ENCODE data around the gene ALG11. TPM values are rescaled to one million over a fixed set of nuclear protein-coding genes. Genes with fewer than 3 reads are reported as not detected.

Gene ALG11
- total and polyA plus RNA-seq, 9 donors: 5.9 to 36.2 (median 26.9) TPM

- Histone ChIP-seq H3K4me3 (no peak overlapping the region), H3K27ac (no peak overlapping the region), H3K27me3 (no peaks in the 10 kb centered on the region), H3K9me3 (peaks cover 0 to 5% of the 10 kb centered on the region in 2 donors), H3K36me3 (no peaks in the 10 kb centered on the region), H3K4me1 (ENCODE audit: insufficient read depth) (no peaks in the 10 kb centered on the region)
- DNase-seq: no peak
- intact Hi-C loops (cut with DNase I): no loop called here
- TF ChIP-seq EP300 (IDR thresholded peaks at IDR 0.05): no peak
- no peak for TF ChIP-seq CTCF (IDR thresholded peaks at IDR 0.05)
- no peak for TF ChIP-seq POLR2A (IDR thresholded peaks at IDR 0.05)
These were observed 55.0 kb downstream of the ALG11 start for GRCh38 chr13:52067237-52067636.

- Histone ChIP-seq H3K4me1 (ENCODE audit: insufficient read depth) (no peaks in the 10 kb centered on the region), H3K36me3 (no peaks in the 10 kb centered on the region), H3K9me3 (peaks cover 0 to 5% of the 10 kb centered on the region in 2 donors), H3K4me3 (no peak overlapping the region), H3K27me3 (no peaks in the 10 kb centered on the region), H3K27ac (no peak overlapping the region)
- WGBS, 3 donors: 71 to 84% (median 78%) methylated on average over 1 of the region's 1 CpG
- DNase-seq: no peak
- TF ChIP-seq CTCF (IDR thresholded peaks at IDR 0.05) (no peak), EP300 (IDR thresholded peaks at IDR 0.05) (no peak), POLR2A (IDR thresholded peaks at IDR 0.05) (no peak)
- intact Hi-C loops (cut with DNase I): no loop called here
These were observed 58.8 kb downstream of the ALG11 start for GRCh38 chr13:52070929-52071523.

Other genes starting within 250 kb of the ALG11 start
- 10 to 100 TPM in 6 of 7 donors, 1 to 10 TPM in 1; 9.7 to 19.7 (median 16.2) TPM for gene DHRS12, start 208.2 kb upstream of the ALG11 start, total RNA-seq
- gene DHRS12, start 208.2 kb upstream of the ALG11 start, polyA plus RNA-seq: 10 to 100 TPM; 24.9 to 29.1 TPM
- gene TMEM272, start 167.2 kb upstream of the ALG11 start, total RNA-seq: under 1 TPM in 6 of 7 donors, not detected in 1; 0.05 to 0.28 (median 0.12) TPM
- under 1 TPM in 1 of 2 donors, not detected in 1; 0.07 TPM for gene TMEM272, start 167.2 kb upstream of the ALG11 start, polyA plus RNA-seq
- gene CCDC70, start 150.4 kb upstream of the ALG11 start, total RNA-seq: not detected
- not detected for gene CCDC70, start 150.4 kb upstream of the ALG11 start, polyA plus RNA-seq
- gene ATP7B, start 948 bp upstream of the ALG11 start, total RNA-seq: 1 to 10 TPM; 2.9 to 7.3 (median 5.1) TPM
- gene ATP7B, start 948 bp upstream of the ALG11 start, polyA plus RNA-seq: 1 to 10 TPM; 3.2 to 5.9 TPM
- 10 to 100 TPM; 11.4 to 20.2 (median 14.9) TPM for gene UTP14C, start 12.3 kb downstream of the ALG11 start, total RNA-seq
- gene UTP14C, start 12.3 kb downstream of the ALG11 start, polyA plus RNA-seq: 10 to 100 TPM in 1 of 2 donors, 1 to 10 TPM in 1; 7.4 to 12.9 TPM
- 10 to 100 TPM in 1 of 7 donors, 1 to 10 TPM in 1, under 1 TPM in 4, not detected in 1; 0.18 to 12.4 (median 0.58) TPM for gene NEK5, start 116.7 kb downstream of the ALG11 start, total RNA-seq
- under 1 TPM; 0.13 TPM for gene NEK5, start 116.7 kb downstream of the ALG11 start, polyA plus RNA-seq
- gene NEK3, start 147.2 kb downstream of the ALG11 start, total RNA-seq: 10 to 100 TPM in 5 of 7 donors, 1 to 10 TPM in 2; 7.1 to 15.8 (median 11.3) TPM
- 10 to 100 TPM; 14.8 to 17.4 TPM for gene NEK3, start 147.2 kb downstream of the ALG11 start, polyA plus RNA-seq

All from ovary (tissue), 9 donors.